KMS-11 (cell line): ENCODE measurements around the gene GRIK2.

Experiments
- H2AFZ ChIP-seq: fragments of 200-600 bp; sonication (generic); 2 replicates; pipeline ENCODE4 v1.6.1; 2016; ENCODE audit warnings: antibody characterized with exemption, mixed run types, low read depth
- H3K27ac ChIP-seq: fragments of 200-600 bp; sonication (generic); 2 replicates; pipeline ENCODE4 v1.6.1; 2016; ENCODE audit warnings: mild to moderate bottlenecking, mixed run types
- H3K27me3 ChIP-seq: fragments of 200-600 bp; sonication (generic); 2 replicates; pipeline ENCODE4 v1.6.1; 2017; ENCODE audit warnings: mild to moderate bottlenecking, low read depth, mixed run types, moderate library complexity; ENCODE audit not compliant: insufficient read depth
- H3K36me3 ChIP-seq: fragments of 200-600 bp; sonication (generic); 2 replicates; pipeline ENCODE4 v1.6.1; 2017; ENCODE audit warnings: mild to moderate bottlenecking, mixed run types; ENCODE audit not compliant: insufficient read depth
- H3K4me1 ChIP-seq: fragments of 200-600 bp; sonication (generic); 2 replicates; pipeline ENCODE4 v1.6.1; 2016; ENCODE audit warnings: mild to moderate bottlenecking, low read depth, mixed run types; ENCODE audit not compliant: poor library complexity, severe bottlenecking
- H3K4me2 ChIP-seq: fragments of 200-600 bp; sonication (generic); 2 replicates; pipeline ENCODE4 v1.7.0; 2016; ENCODE audit warnings: mild to moderate bottlenecking, mixed run types
- H3K4me3 ChIP-seq: fragments of 200-600 bp; sonication (generic); IDR thresholded peaks from 2 replicates; pipeline ENCODE4 v1.6.1; 2017; ENCODE audit warnings: low read depth, low read length, mixed read lengths; ENCODE audit not compliant: insufficient read depth
- H3K79me2 ChIP-seq: fragments of 200-600 bp; sonication (generic); 2 replicates; pipeline ENCODE4 v1.6.1; 2016; ENCODE audit warnings: low read depth, mixed run types; ENCODE audit not compliant: insufficient read depth
- H3K9ac ChIP-seq: fragments of 200-600 bp; sonication (generic); 2 replicates; pipeline ENCODE4 v1.6.1; 2016; ENCODE audit warnings: mild to moderate bottlenecking, mixed run types
- H4K20me1 ChIP-seq: fragments of 200-600 bp; sonication (generic); 2 replicates; pipeline ENCODE4 v1.6.1; 2016; ENCODE audit warnings: mild to moderate bottlenecking, mixed run types; ENCODE audit not compliant: insufficient read depth
- CTCF ChIP-seq: fragments of 200-600 bp; sonication (generic); conservative IDR thresholded peaks from 2 replicates; pipeline ENCODE4 v1.6.1; 2017; ENCODE audit warnings: low read depth, mild to moderate bottlenecking, antibody characterized with exemption, low read length, moderate library complexity, mixed read lengths

The GRIK2 gene

DNA sequence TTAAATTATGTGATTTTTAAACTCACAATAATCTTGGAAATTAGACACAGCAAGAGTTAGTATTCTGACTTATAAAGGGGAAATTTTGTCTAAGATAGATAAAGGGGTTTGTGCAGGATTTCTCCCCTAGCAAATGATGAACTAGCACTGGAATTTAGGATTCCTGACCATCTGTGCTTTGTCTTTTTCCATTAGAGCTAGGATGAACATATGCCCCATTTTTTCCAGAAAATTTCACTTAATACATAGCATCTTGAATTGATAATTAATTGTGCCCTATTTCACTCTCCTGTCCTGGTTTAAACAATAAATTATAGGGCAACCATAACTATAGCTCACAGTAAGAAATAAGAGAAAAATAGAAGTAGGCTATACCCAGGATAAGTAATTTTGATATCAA lies 601.0 kb downstream of the GRIK2 start:
- Histone ChIP-seq H3K4me1 (no peaks in the 10 kb centered on the region), H4K20me1 (no peaks in the 10 kb centered on the region), H3K9ac (no peak overlapping the region), H3K79me2 (no peaks in the 10 kb centered on the region), H3K4me3 (no peak overlapping the region), H2AFZ (no peak overlapping the region), H3K27ac (no peak overlapping the region), H3K27me3 (no peaks in the 10 kb centered on the region), H3K36me3 (no peaks in the 10 kb centered on the region), H3K4me2 (no peak overlapping the region)
- no peak for TF ChIP-seq CTCF

- no peaks in the 10 kb centered on the region for H3K79me2 ChIP-seq
- H3K9ac ChIP-seq = no peak overlapping the region
- no peak overlapping the region for H3K27ac ChIP-seq
- no peaks in the 10 kb centered on the region for H4K20me1 ChIP-seq
- H3K4me1 ChIP-seq = no peaks in the 10 kb centered on the region
- no peaks in the 10 kb centered on the region for H3K27me3 ChIP-seq
- no peak overlapping the region for H3K4me3 ChIP-seq
- H3K36me3 ChIP-seq = no peaks in the 10 kb centered on the region
- no peak overlapping the region for H3K4me2 ChIP-seq
- TF ChIP-seq CTCF = no peak
- no peak overlapping the region for H2AFZ ChIP-seq
Measured at GRCh38 chr6:102015431-102015830, 621.9 kb downstream of the GRIK2 start.

DNA sequence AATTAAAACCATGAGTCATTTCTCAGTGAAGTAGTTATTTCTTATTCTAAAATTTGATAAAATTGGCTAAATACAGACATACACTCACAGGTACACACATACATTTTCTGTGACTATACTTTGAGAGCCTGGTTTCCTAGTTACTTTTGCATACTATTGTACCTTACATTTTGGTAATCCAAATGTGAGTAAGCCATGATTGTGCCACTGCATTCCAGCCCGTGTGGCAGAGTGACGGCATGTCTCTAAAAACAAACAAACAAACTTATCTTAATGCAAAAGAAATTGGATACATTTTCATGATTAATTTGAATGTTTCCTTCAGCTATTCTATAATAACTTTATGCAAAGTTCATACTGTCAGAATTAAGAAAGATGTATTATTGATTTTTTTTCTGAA lies 628.8 kb downstream of the GRIK2 start:
- H2AFZ ChIP-seq = no peak overlapping the region
- H3K4me2 ChIP-seq = no peak overlapping the region
- H3K79me2 ChIP-seq = no peaks in the 10 kb centered on the region
- H3K36me3 ChIP-seq = no peaks in the 10 kb centered on the region
- H4K20me1 ChIP-seq = no peaks in the 10 kb centered on the region
- no peak overlapping the region for H3K9ac ChIP-seq
- no peaks in the 10 kb centered on the region for H3K27me3 ChIP-seq
- H3K4me1 ChIP-seq = no peaks in the 10 kb centered on the region
- no peak overlapping the region for H3K27ac ChIP-seq
- no peak overlapping the region for H3K4me3 ChIP-seq
- TF ChIP-seq CTCF = no peak

DNA sequence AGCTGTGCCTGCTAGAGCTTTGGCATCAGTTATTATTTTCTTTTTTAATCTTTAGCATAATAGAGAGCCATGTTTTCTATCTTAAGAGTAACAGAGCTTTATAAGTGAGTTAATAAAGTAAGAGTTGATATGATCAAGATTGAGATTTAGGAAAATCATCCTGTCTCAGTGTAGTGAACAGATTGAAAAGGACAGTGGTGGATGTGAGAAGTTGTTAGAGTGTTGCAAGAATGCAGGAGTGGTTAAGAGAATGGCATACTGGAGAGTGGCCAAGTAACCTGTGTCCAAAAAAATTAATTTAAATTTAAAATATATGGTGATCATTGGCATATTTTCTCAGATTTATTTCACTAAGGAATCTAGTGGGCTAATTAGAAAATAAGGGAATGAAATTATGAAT lies 629.3 kb downstream of the GRIK2 start:
- Histone ChIP-seq H2AFZ (no peak overlapping the region), H3K4me2 (no peak overlapping the region), H3K27me3 (no peaks in the 10 kb centered on the region), H3K79me2 (no peaks in the 10 kb centered on the region), H3K9ac (no peak overlapping the region), H3K36me3 (no peaks in the 10 kb centered on the region), H3K27ac (no peak overlapping the region), H3K4me1 (no peaks in the 10 kb centered on the region), H4K20me1 (no peaks in the 10 kb centered on the region), H3K4me3 (no peak overlapping the region)
- TF ChIP-seq CTCF = no peak
